C4-2B (cell line): ENCODE data around the gene SPINK4.

Experiments
- H3K27ac ChIP-seq: fragments of 450-650 bp; 2 replicates; pipeline ENCODE4 v1.5.1; 2017
- CTCF ChIP-seq: fragments of 450-650 bp; conservative IDR thresholded peaks from 2 replicates; pipeline ENCODE4 v1.5.1; 2017; ENCODE audit warnings: mild to moderate bottlenecking
- ZFX ChIP-seq: fragments of 450-650 bp; IDR thresholded peaks from 2 replicates; pipeline ENCODE4 v1.6.1; 2017

The SPINK4 gene

GRCh38 chr9:33249087-33249658 lies 9.2 kb downstream of the SPINK4 start:
- H3K27ac ChIP-seq, result no peak overlapping the region
- TF ChIP-seq ZFX (no peak), CTCF (no peak)

DNA sequence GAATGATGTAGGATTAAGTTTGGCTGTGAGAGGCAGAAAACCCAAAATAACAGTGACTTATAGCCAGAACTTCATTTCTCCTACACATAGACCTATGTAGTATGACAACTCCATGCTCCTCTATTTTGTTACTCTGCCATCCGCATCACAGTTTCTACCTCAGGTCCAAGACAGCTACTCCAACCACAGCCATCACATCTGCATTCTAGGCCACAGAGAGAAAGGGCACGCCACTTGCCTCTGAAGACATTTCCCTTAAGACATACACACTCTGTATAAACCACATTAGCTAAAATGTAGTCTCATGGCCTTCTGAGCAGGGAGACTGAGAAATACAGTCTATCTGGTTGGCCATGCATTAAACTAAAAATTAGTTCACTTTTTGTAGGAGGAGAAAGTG lies 10.0 kb downstream of the SPINK4 start:
- H3K27ac ChIP-seq, result no peak overlapping the region

GRCh38 chr9:33250458-33250995 lies 10.6 kb downstream of the SPINK4 start:
- no peak for TF ChIP-seq ZFX
- TF ChIP-seq CTCF, result no peak
- H3K27ac ChIP-seq, result no peak overlapping the region

More for the DNA sequence above, 10.0 kb downstream of the SPINK4 start:
- no peak for TF ChIP-seq ZFX
- TF ChIP-seq CTCF, result no peak

DNA sequence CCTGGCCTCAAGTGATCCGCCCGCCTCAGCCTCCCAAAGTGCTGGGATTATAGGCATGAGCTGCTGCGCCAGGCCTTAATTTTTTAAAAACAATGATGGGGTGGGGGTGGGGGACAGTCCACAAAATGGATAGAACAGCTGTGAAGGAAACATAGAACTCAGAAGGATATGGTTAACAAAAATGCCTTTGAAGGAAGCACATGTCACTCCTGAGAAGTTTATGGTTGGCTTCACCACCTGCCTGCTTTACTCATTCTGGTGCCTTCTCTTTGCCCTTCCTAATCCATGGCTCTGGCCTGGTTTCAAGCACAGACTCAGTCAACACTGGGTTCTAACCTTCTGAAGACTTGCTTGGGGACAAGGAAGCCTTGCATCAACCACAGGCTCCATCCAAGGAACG lies 14.2 kb downstream of the SPINK4 start:
- no peak for TF ChIP-seq CTCF
- TF ChIP-seq ZFX, result no peak
- H3K27ac ChIP-seq, result no peak overlapping the region

DNA sequence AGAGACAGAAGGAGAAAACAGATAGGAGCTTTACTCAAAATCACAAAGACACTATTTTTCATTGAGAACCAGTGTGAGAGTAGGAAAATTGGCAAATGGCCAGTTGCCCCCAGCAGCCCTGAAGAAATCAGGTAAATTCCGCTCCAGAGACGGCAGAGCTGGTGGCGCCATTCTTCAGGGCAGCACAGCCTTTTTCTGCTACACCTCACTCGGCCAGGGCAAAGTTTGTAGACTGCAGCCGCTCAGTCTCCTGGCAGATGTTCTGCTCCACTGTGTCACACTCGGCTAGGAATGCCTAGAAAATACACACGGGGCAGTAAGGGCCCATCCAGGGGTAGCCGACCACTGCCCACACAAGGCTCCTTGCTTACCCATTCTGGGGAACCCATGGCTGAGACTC lies 15.0 kb downstream of the SPINK4 start:
- no peak overlapping the region for H3K27ac ChIP-seq
- no peak for TF ChIP-seq ZFX
- no peak for TF ChIP-seq CTCF

DNA sequence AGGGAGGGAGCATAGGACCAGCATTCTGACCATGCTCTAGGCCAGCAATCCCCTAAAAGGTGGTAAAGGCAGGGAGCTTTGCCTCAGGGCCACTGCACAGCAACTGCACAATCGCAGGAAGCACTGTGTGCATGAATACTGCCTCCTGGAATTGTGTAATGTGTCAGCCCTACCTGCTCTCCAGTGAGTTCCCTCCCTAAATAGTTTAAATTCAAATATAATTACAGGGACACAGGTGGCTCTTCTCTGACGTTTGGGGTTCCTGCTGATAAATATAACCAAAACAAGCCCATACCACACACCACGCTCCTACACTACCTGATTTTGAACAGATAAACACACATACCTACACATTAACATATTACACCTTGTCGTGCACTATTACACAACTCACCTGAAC lies 15.5 kb downstream of the SPINK4 start:
- TF ChIP-seq CTCF (no peak), ZFX (no peak)
- no peak overlapping the region for H3K27ac ChIP-seq

- TF ChIP-seq CTCF (no peak), ZFX (no peak)
Observed at GRCh38 chr9:33256236-33256635, 16.3 kb downstream of the SPINK4 start.

More at GRCh38 chr9:33256236-33256635, 16.3 kb downstream of the SPINK4 start:
- no peak overlapping the region for H3K27ac ChIP-seq
